Endothelial cell of umbilical vein (primary cell): ENCODE data around the gene MESD. TPM values are rescaled to one million over a fixed set of nuclear protein-coding genes. Genes with fewer than 3 reads are reported as not detected.

Experiments
- BruUV-seq: library from RNA; stranded (reverse); fragments of 400-500 nt; replicated peaks from 2 replicates; lab custom pipeline; 2021; lab: Mats Ljungman, UMichigan
- CTCF ChIA-PET: fragments of 300-600, 350-600 bp; sonication (Branson Sonifier 250); formaldehyde crosslinking; loops from one replicate; lab custom pipeline; 2021; ENCODE audit warnings: antibody characterized with exemption, inconsistent platforms; lab: Charles Lee
- POLR2A ChIA-PET: fragments of 300-600, 350-600 bp; sonication (Branson Sonifier 250); formaldehyde crosslinking; loops from one replicate; lab custom pipeline; 2021; ENCODE audit warnings: antibody characterized with exemption, inconsistent platforms; lab: Charles Lee
- DNase-seq: peaks from one replicate; pipeline ENCODE4 v3.0.0-alpha.2; 2011; ENCODE audit warnings: low read depth, low spot score
- FAIRE-seq: peaks from 2 replicates; lab custom pipeline; 2011; peaks lifted over from hg19 to GRCh38; lab: Jason Lieb, UNC
- H2AFZ ChIP-seq: 2 replicates; pipeline ENCODE4 v1.6.0; 2012; ENCODE audit warnings: low read depth, low read length, control low read depth, inconsistent platforms
- H3K27ac ChIP-seq: 2 replicates; pipeline ENCODE4 v1.5.1; 2011; ENCODE audit warnings: low read depth, mild to moderate bottlenecking, control low read depth, low read length, moderate library complexity; ENCODE audit not compliant: insufficient read depth
- H3K27me3 ChIP-seq, 2 experiments: 2 replicates each; pipeline versions ENCODE4 v1.6.0 to v1.6.1; 2011; ENCODE audit warnings: low read length in 2 of 2, mixed read lengths in 1 of 2; ENCODE audit not compliant: control insufficient read depth in 2 of 2, insufficient read depth in 2 of 2
- H3K36me3 ChIP-seq, 2 experiments: 2 replicates in 1 of 2; 3 replicates in 1 of 2; pipeline ENCODE4 v1.5.1; 2011; ENCODE audit warnings: low read length in 2 of 2, mild to moderate bottlenecking in 1 of 2, moderate library complexity in 1 of 2; ENCODE audit not compliant: control insufficient read depth in 2 of 2, insufficient read depth in 2 of 2; ENCODE audit errors: extremely low read depth in 1 of 2
- H3K4me1 ChIP-seq: 3 replicates; pipeline ENCODE4 v1.5.1; 2011; ENCODE audit warnings: mild to moderate bottlenecking, low read length; ENCODE audit not compliant: control insufficient read depth, insufficient read depth; ENCODE audit errors: extremely low read depth
- H3K4me2 ChIP-seq: 2 replicates; pipeline ENCODE4 v1.6.1; 2011; ENCODE audit warnings: low read length, control low read depth, mixed read lengths; ENCODE audit not compliant: insufficient read depth
- H3K4me3 ChIP-seq, 3 experiments: fragments of 200-600 bp in 1 of 3; sonication (generic), shearing (Covaris generic) in 1 of 3; replicated peaks in 1 of 3; 2 replicates each; pipeline ENCODE4 v1.5.1; 2011 to 2016; ENCODE audit warnings: control low read depth in 3 of 3, low read length in 3 of 3, mild to moderate bottlenecking in 2 of 3, inconsistent platforms in 1 of 3, low read depth in 1 of 3, moderate library complexity in 1 of 3; ENCODE audit not compliant: insufficient read depth in 1 of 3
- H3K79me2 ChIP-seq: 2 replicates; pipeline ENCODE4 v1.6.0; 2012; ENCODE audit warnings: low read length, inconsistent platforms; ENCODE audit not compliant: control insufficient read depth, insufficient read depth
- H3K9ac ChIP-seq: replicated peaks from 2 replicates; pipeline ENCODE3; 2011; ENCODE audit warnings: low read length, control low read depth; ENCODE audit not compliant: insufficient read depth; ENCODE audit errors: extremely low read depth
- H3K9me1 ChIP-seq: replicated peaks from 3 replicates; pipeline ENCODE4 v1.6.0; 2011; ENCODE audit warnings: mild to moderate bottlenecking, low read length; ENCODE audit not compliant: control insufficient read depth, insufficient read depth; ENCODE audit errors: extremely low read depth
- H3K9me3 ChIP-seq: replicated peaks from 2 replicates; pipeline ENCODE4 v1.5.1; 2012; ENCODE audit warnings: low read length, inconsistent platforms; ENCODE audit not compliant: control insufficient read depth, insufficient read depth
- H4K20me1 ChIP-seq: replicated peaks from 2 replicates; pipeline ENCODE3; 2011; ENCODE audit warnings: mild to moderate bottlenecking, low read length; ENCODE audit not compliant: control insufficient read depth, insufficient read depth; ENCODE audit errors: extremely low read depth
- EZH2 ChIP-seq: IDR thresholded peaks from 2 replicates; pipeline ENCODE4 v1.6.1; 2012; ENCODE audit warnings: borderline replicate concordance, low read depth, mild to moderate bottlenecking, moderate library complexity, low read length, inconsistent platforms; ENCODE audit not compliant: severe bottlenecking
- FOS ChIP-seq: IDR thresholded peaks from 2 replicates; pipeline ENCODE4 v1.6.1; 2011; ENCODE audit warnings: mild to moderate bottlenecking, low read length, moderate library complexity, borderline replicate concordance; ENCODE audit not compliant: insufficient read depth
- GATA2 ChIP-seq: IDR thresholded peaks from 2 replicates; pipeline ENCODE4 v1.7.0; 2011; ENCODE audit warnings: low read depth, mild to moderate bottlenecking, moderate library complexity, mixed read lengths, low read length; ENCODE audit not compliant: insufficient read length, insufficient read depth
- JUN ChIP-seq: IDR thresholded peaks from 2 replicates; pipeline ENCODE4 v1.6.1; 2011; ENCODE audit warnings: borderline replicate concordance, low read depth; ENCODE audit not compliant: insufficient read length, insufficient read depth
- MAX ChIP-seq: IDR thresholded peaks from 2 replicates; pipeline ENCODE4 v1.6.1; 2011; ENCODE audit not compliant: insufficient read depth, insufficient read length
- POLR2A ChIP-seq: IDR thresholded peaks from 2 replicates; pipeline ENCODE4 v1.6.1; 2012; ENCODE audit warnings: low read depth, mild to moderate bottlenecking, control low read depth, low read length
- POLR2AphosphoS5 ChIP-seq: IDR thresholded peaks from 2 replicates; pipeline ENCODE4 v1.6.1; 2012; ENCODE audit warnings: low read depth, mild to moderate bottlenecking, control low read depth, low read length, moderate library complexity; ENCODE audit not compliant: insufficient read depth
- dilution Hi-C: fragments of 300-500 bp; cut with MboI; formaldehyde crosslinking; loops from one replicate; pipeline ENCODE4 v1.15.0; 2019; ENCODE audit warnings: low sequenced_read_pairs; ENCODE audit not compliant: extremely low pct_ligation_motif_present
- intact Hi-C: fragments of 100-400 bp; cut with micrococcal nuclease; formaldehyde crosslinking; loops from one replicate; pipeline ENCODE4 v1.10.0; 2022
- polyA plus RNA-seq, 4 experiments: library from polyadenylated mRNA; depleted of rRNA in 3 of 4; stranded (reverse) in 3 of 4; unstranded in 1 of 4; fragments of >200 nt; gene quantifications; 2 replicates each; pipeline versions ENCODE4 v1.2.1 to v1.2.3, GENCODE V29; 2011 to 2012; ENCODE audit warnings: missing spikeins in 1 of 4
- total RNA-seq: library from RNA; stranded (reverse); gene quantifications from 2 replicates; pipeline ENCODE4 v1.2.3, GENCODE V29; 2021
- TF ChIP-seq, protein P1 (sequence below), 2 donors: IDR thresholded peaks; 1 replicate in 1 of 2; 2 replicates in 1 of 2; pipeline ENCODE4 v1.5.1; 2011; ENCODE audit warnings: low read length in 2 of 2, mild to moderate bottlenecking in 2 of 2, moderate library complexity in 2 of 2, control low read depth in 1 of 2, inconsistent platforms in 1 of 2, low read depth in 1 of 2; ENCODE audit not compliant: insufficient read depth in 1 of 2; ENCODE audit errors: extremely low read depth in 1 of 2

The MESD gene
- total and polyA plus RNA-seq, 2 donors (not counting 3 experiments of a cell fraction or from before 2014, with no cell fraction given): 12.8 to 30.5 TPM

DNA sequence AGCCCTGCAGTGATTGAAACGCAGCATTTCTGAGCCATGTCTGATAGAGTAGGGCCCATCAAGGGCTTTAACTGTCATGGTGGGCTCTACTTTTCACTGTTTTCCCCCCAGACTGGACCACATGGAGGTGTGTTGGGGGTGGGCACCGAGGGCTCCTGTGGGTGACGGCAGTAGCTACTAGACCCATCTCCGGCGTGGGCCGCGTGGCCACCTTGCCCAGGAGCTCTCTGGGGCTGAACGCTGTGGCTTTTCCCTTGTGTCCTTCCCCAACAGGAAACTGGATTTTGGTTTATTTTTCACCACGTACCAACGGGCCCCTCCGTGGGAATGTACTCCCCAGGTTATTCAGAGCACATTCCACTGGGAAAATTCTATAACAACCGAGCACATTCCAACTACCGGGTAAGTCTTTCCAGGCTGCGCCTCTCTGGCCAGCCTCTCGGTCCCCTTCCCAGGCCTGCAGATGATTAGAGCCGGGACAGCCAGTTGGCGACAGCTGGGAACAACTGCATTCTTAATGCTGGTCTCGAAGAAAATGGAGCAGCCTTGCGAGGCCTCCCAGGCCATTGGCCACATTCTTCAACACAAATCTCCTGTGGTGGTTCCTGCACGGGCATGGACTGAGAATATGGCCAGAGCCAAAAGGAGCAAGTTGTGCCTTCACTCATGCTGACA, 67.7 kb downstream of the MESD start:
- no peaks in the 10 kb centered on the region for H3K9me3 ChIP-seq
- TF ChIP-seq, protein P1, sequence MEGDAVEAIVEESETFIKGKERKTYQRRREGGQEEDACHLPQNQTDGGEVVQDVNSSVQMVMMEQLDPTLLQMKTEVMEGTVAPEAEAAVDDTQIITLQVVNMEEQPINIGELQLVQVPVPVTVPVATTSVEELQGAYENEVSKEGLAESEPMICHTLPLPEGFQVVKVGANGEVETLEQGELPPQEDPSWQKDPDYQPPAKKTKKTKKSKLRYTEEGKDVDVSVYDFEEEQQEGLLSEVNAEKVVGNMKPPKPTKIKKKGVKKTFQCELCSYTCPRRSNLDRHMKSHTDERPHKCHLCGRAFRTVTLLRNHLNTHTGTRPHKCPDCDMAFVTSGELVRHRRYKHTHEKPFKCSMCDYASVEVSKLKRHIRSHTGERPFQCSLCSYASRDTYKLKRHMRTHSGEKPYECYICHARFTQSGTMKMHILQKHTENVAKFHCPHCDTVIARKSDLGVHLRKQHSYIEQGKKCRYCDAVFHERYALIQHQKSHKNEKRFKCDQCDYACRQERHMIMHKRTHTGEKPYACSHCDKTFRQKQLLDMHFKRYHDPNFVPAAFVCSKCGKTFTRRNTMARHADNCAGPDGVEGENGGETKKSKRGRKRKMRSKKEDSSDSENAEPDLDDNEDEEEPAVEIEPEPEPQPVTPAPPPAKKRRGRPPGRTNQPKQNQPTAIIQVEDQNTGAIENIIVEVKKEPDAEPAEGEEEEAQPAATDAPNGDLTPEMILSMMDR (IDR thresholded peaks at IDR 0.05; ENCODE audit: extremely low read depth in 1 of 2, insufficient read depth in 1 of 2, low read depth in 1 of 2, low read length in 2 of 2): no peak
- TF ChIP-seq JUN (no peak), FOS (no peak), POLR2A (no peak), EZH2 (no peak), MAX (no peak), GATA2 (no peak), POLR2AphosphoS5 (no peak)
- H2AFZ ChIP-seq: no peak overlapping the region
- H3K4me1 ChIP-seq: no peaks in the 10 kb centered on the region
- H3K36me3 ChIP-seq: no peaks in the 10 kb centered on the region
- H3K27ac ChIP-seq: no peak overlapping the region
- dilution Hi-C loops (no loop called here), intact Hi-C loops (no loop called here)
- H3K27me3 ChIP-seq: no peaks in the 10 kb centered on the region
- no TSS peak for BruUV-seq
- H3K4me3 ChIP-seq: no peak overlapping the region
- FAIRE-seq (no peak), DNase-seq (no peak)
- CTCF ChIA-PET: no interaction called here
- H4K20me1 ChIP-seq: no peaks in the 10 kb centered on the region
- no peak overlapping the region for H3K4me2 ChIP-seq
- no peak overlapping the region for H3K9ac ChIP-seq
- POLR2A ChIA-PET: no interaction called here
- no peaks in the 10 kb centered on the region for H3K79me2 ChIP-seq
- no peaks in the 10 kb centered on the region for H3K9me1 ChIP-seq
